Measurements from ENCODE around the gene ARHGEF17.

- TF ChIP-seq POLR2A (IDR thresholded peaks at IDR 0.05) (no peak), CTCF (IDR thresholded peaks at IDR 0.05) (no peak)
Observed at GRCh38 chr11:73259406-73260126, 48.5 kb upstream of the ARHGEF17 start.

Measured in right lobe of liver (tissue), 4 donors.